Skeletal muscle cell (primary cell): Measurements from ENCODE around the gene HNRNPA1.
"Not testable (repeated sequence)": the region's sequence is repeated elsewhere in the genome, so short reads cannot be mapped to it uniquely, and the experiment has no call there.

Experiments
- DNase-seq: peaks from one replicate; pipeline ENCODE4 v3.0.0-alpha.2; 2010; ENCODE audit warnings: low read depth
- H3K4me3 ChIP-seq: 2 replicates; pipeline ENCODE4 v1.5.1; 2011; ENCODE audit warnings: low read depth, mild to moderate bottlenecking, control low read depth, low read length, moderate library complexity

Gene HNRNPA1

DNA sequence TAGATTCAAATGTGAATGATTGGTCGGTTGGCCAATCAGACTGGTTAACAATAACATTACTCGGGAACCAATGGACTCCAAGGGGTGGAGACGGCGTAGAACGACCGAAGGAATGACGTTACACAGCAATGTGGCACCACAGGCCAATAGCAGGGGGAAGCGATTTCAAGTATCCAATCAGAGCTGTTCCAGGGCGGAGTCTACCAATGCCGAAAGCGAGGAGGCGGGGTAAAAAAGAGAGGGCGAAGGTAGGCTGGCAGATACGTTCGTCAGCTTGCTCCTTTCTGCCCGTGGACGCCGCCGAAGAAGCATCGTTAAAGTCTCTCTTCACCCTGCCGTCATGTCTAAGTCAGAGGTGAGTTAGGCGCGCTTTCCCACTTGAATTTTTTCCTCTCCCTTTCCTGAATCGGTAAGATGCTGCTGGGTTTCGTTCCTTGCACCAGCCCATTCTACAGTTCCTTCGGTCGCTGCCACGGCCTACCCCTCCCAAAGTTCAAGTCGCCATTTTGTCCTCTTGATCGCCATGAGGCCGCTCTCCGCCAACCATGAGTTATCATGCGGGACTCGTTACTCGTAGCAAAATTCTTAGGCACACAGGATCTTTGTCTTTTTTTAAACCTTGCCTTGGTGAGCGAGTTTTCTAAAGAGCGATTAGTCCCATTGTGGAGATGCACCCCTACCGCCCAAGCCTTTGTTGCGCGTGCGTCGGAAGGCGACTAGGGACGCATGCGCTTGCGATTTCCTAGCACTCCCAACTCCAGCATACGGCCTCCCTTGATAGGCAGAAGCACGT is at the start of gene HNRNPA1:
Gene HNRNPA1, plus strand, starts transcription at position 259 of the 793 bp plus-strand sequence. Its CDS starts 82 bp downstream, at position 341.
- H3K4me3 ChIP-seq: peak within 1 kb of the TSS; percentile 58
- DNase-seq: peak; percentile 100

DNA sequence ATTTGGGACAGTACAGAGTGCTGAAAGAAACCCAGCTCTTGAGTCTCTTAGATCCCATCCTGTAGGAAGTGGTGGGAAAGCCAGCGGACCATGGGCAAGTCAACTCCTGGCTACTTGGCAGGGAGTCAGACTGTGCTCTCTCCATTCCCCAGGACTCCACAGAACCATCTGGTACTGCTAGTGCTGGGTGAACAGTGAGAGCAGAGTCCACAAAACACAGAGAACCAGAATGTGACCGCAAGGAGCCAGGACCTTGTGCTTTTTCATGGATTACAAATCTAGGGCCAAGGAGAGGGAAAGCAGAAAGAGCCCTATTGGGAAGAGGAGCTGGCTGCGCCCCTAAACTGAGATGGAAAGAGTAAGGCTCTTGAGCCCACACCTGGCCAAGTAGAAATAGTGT is 49.3 kb upstream of the HNRNPA1 start:
- H3K4me3 ChIP-seq, DNase-seq: not testable (repeated sequence)

GRCh38 chr12:54232790-54233189 is 47.7 kb upstream of the HNRNPA1 start:
- peak; percentile 88 for DNase-seq
- H3K4me3 ChIP-seq: no peak overlapping the region

DNA sequence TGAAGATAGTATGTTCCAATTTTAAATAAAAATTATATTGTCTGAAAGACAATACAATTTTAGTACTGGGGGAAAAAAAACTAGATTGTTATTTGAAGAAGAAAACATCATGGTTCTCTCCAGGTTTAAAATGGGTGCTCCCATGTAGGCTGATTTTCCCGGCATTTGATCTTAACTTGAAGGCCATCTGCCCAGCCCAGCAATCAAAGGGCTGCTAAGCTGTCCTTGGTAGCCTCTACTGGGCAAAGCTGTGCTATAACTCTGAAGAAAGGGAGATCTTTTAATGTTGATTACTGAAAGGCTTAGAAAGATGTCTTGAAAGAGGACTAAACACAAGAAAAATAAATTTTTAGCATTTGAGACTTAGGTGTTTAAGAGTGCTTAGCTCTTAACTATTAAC is 42.0 kb upstream of the HNRNPA1 start:
- no peak for DNase-seq
- no peak overlapping the region for H3K4me3 ChIP-seq

GRCh38 chr12:54239620-54240019 is 40.9 kb upstream of the HNRNPA1 start:
- no peak for DNase-seq
- no peak overlapping the region for H3K4me3 ChIP-seq

DNA sequence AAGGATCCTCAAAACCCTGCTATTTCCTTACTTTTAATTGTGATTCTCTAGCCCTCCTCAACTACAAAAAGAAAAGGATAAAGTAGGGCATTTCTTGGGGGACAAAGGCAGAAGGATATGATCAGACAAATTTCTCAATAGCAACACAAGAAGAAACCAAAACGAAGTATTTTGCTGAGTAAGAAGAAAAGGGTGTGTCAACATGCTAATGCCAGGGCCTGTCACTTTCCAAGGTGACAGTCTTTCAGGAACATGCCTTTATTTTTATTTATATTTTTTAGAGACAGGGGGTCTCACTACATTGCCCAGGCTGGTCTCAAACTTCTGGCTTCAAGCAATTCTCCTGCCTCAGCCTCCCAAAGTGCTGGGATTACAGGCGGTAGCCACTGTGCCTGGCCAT is 40.4 kb upstream of the HNRNPA1 start:
- H3K4me3 ChIP-seq: no peak overlapping the region
- DNase-seq: no peak

DNA sequence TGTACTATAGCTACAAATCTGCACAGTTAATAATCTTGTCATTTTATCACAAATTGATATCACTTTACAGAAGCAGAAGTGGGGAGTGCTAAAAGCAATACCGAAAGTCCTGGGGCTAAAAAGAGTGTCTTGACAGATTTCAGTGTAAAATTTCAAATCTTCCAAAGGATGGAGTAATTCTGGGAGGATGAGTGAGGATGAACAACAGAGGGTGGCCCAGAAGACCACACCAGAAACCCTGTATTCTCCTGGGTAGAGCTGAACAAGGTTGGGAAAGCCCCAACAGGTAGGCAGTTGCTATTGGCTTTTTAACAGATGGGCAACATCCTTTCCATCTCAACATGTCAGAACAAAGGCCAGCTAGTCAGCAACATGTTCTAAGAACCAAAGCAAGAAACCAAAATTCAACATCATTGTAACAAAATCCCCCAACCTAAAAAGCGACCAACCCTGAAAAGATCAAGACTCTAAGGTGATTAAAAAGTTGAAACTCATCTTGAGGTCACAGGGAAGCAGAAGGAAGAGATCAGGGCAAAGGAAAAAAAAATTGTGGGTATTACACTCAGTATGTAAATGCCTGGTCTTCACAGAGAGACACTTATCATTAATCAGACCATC is 39.4 kb upstream of the HNRNPA1 start:
- no peak overlapping the region for H3K4me3 ChIP-seq
- DNase-seq: no peak

- no peak overlapping the region for H3K4me3 ChIP-seq
- no peak for DNase-seq
Observed at GRCh38 chr12:54246011-54246641, 34.4 kb upstream of the HNRNPA1 start.

- no peak overlapping the region for H3K4me3 ChIP-seq
- no peak for DNase-seq
Observed at GRCh38 chr12:54249489-54249888, 31.0 kb upstream of the HNRNPA1 start.

DNA sequence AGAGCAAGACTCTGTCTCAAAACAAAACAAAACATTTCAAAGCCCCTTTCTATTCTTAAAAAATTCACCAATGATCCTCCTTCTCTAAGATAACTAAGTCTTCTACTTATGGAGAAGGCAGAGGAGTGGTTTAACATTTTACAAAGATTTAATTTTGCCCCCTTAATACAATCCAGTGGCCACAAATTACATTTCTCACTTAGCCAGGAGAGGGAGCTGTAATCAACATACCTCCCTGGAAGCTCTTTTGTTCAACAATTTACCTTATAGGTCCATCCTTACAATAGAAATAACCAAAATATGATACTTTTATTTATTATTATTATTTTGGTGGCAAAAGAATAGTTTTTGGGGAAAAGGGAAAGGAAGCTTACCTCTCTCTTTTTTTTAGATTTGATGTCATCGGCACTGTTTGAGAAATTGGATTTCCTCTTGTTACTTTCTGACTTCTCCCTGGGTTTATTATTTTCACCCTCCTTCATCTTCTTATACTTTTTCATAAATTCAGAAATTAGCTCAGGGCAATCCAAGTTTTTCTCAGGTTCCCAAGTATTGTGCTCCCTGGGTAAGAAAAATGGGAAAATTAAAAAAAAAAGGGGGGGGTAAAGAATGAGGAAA is 28.8 kb upstream of the HNRNPA1 start:
- DNase-seq: no peak
- H3K4me3 ChIP-seq: no peak overlapping the region

GRCh38 chr12:54253240-54253639 is 27.3 kb upstream of the HNRNPA1 start:
- no peak for DNase-seq
- H3K4me3 ChIP-seq: no peak overlapping the region

DNA sequence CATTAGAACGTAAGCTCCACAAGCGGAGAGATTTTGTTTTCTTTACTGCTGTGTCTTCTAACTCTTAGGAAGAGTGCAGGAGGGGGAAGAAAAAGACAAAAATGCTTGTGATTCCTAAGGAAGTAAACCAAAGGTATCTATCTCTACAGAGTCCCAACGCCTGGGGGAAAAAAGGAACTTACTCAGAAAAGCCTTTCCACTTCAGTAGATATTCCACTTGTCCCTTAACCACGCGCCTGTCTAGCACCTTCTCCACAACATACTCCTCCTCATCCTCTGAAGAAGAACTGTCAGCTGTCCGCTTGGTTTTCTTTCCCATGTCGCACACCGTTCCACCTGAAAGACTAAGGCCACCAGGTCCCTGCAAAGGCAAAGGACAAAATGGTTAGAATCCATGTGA is 23.2 kb upstream of the HNRNPA1 start:
- H3K4me3 ChIP-seq: no peak overlapping the region
- no peak for DNase-seq

DNA sequence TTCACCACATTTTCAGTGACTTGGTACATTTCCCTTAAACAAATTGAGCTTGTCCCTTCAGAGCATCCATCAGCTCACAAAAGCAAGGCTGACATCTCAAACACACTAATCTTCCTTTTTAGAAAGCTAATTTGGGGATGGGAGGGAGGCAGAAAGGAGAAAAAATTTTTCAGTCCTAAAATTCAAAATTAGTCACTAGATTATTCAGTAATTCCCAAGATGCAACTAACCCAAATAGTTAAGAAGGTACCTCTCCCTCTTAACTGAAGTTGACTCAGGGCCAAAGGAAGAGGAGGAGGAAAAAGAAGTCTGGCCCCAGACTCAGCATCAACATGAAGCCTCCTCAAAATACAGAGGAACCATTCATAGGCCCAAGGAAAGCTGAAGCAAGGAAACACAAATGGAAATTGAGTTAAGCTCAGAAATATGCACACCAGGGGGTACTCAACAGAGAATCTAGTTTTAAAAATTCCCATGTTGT is 22.3 kb upstream of the HNRNPA1 start:
- no peak for DNase-seq
- no peak overlapping the region for H3K4me3 ChIP-seq

DNA sequence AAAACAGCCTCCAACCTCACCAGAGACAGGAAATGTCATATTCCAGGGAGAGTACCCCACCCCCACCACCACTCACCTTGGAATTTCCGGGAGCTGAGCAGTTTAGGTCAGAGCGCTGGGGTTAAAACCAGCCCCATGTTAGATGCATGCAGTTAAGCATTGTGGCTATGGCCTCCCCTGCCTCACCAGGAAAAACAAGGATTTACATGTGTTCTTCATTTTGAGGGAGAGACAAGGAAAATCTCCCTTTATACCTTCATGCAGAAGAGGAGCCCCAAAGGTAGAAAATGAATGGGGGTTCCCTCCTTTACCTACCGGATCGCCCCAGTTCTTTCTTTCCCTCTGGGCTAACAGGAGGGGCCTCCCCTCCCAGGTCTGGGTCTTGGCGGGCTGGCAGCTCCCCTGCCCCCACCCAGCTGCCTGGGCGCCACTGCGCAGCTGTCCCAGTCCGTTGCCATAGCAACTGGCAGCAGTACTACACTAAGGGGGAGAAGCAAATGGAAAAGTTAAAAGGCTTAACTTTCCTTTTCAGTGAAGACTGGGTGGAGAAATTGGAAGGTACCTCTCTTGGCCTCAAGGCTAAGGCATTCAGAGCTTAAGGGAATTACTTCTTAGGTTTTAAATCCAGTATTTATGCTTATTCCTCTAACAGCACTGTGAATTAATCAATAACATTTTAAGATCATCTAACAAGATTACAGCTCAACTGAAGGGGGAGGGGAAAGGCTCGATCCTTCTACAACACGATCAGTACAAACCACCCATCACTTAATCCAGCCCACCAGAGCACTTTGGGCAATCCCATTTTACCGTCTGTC is 21.1 kb upstream of the HNRNPA1 start:
- peak; percentile 65 for DNase-seq
- H3K4me3 ChIP-seq: peak overlapping the region; percentile 30

- DNase-seq: no peak
- no peak overlapping the region for H3K4me3 ChIP-seq
Observed at GRCh38 chr12:54261815-54262402, 18.6 kb upstream of the HNRNPA1 start.

DNA sequence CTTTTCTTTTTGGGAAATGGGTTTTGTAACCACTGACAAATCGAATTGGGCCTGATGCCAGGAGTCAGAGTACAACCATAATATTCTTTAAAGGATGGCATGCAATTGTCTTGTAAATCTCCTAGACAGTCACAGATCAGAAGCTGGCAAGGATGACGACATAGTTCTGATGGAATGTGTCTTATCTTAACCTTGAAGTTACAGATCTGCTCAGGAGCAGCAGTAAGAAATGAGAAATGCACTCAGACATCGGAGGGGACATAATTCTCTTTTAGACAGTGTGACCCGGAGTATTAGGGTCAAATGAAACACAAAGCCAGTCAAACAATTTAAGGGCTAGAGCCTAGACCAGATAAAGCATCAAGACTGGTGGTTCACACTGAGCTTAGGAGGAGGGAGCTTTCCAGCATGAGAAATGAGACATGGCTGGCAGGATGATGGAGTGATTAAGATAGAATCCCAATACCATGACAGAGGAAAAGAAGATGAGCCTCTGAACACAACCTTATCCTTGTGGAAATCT is 18.1 kb upstream of the HNRNPA1 start:
- H3K4me3 ChIP-seq: no peak overlapping the region
- DNase-seq: no peak

DNA sequence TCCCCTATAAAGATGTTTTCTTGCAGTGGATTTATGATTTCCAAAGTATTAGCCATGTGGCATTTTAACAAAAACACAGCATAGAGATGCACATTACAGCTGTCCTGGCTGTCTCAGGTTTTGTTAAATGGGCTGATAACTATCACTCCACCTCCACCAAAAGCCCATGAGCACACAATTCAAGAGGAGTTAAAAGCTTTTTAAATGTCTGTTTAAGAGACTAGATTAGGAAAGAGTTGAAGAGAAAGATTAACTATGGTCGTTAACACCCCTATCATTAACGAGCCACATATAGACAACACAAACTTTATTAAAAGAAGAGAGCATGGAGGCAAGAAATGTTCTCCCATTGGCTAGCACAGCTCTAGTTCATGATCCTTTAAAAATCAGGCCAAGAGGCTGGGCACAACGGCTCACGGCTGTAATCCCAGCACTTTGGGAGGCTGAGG is 15.1 kb upstream of the HNRNPA1 start:
- DNase-seq: no peak
- no peak overlapping the region for H3K4me3 ChIP-seq

GRCh38 chr12:54266852-54267251 is 13.7 kb upstream of the HNRNPA1 start:
- DNase-seq: no peak
- no peak overlapping the region for H3K4me3 ChIP-seq

- no peak overlapping the region for H3K4me3 ChIP-seq
- DNase-seq: no peak
Observed at GRCh38 chr12:54270345-54270744, 10.2 kb upstream of the HNRNPA1 start.
